GM23338 (cell line): Measurements from ENCODE around the gene UQCC3. TPM values are rescaled to one million over a fixed set of nuclear protein-coding genes. Genes with fewer than 3 reads are reported as not detected.

ENCODE experiments used
- ATAC-seq: fragments of 200-7000 bp; cut with Tn5 transposase; 3 replicates; pipeline ENCODE4 v1.9.1; 2020
- DNase-seq: peaks from one replicate; pipeline ENCODE4 v3.0.0-alpha.2; 2015; ENCODE audit warnings: low spot score
- H2AFZ ChIP-seq: fragments of 200-600 bp; sonication (generic); 2 replicates; pipeline ENCODE4 v1.8.0; 2016; ENCODE audit warnings: antibody characterized with exemption, mild to moderate bottlenecking, moderate library complexity
- H3F3A ChIP-seq: fragments of 200-600 bp; sonication (generic); replicated peaks from 2 replicates; pipeline ENCODE4 v1.8.0; 2017; ENCODE audit warnings: antibody characterized with exemption, mixed run types, low read depth
- H3K27ac ChIP-seq: fragments of 200-600 bp; sonication (generic); 2 replicates; pipeline ENCODE4 v1.6.1; 2016; ENCODE audit warnings: low read depth
- H3K27me3 ChIP-seq: fragments of 200-600 bp; sonication (generic); 2 replicates; pipeline ENCODE4 v1.8.0; 2016; ENCODE audit warnings: mild to moderate bottlenecking, mixed run types, moderate library complexity; ENCODE audit not compliant: insufficient read depth
- H3K36me3 ChIP-seq: fragments of 200-600 bp; sonication (generic); 2 replicates; pipeline ENCODE4 v1.8.0; 2016; ENCODE audit warnings: mild to moderate bottlenecking; ENCODE audit not compliant: insufficient read depth
- H3K4me1 ChIP-seq: fragments of 200-600 bp; sonication (generic); 2 replicates; pipeline ENCODE4 v1.8.0; 2016; ENCODE audit warnings: mild to moderate bottlenecking, moderate library complexity; ENCODE audit not compliant: insufficient read depth
- H3K4me2 ChIP-seq: fragments of 200-600 bp; sonication (generic); 2 replicates; pipeline ENCODE4 v1.7.1; 2017; ENCODE audit warnings: mixed run types
- H3K4me3 ChIP-seq: fragments of 200-600 bp; sonication (generic); 2 replicates; pipeline ENCODE4 v1.6.1; 2016; ENCODE audit warnings: mixed run types
- H3K79me2 ChIP-seq: fragments of 200-600 bp; sonication (generic); replicated peaks from 2 replicates; pipeline ENCODE4 v1.8.0; 2017; ENCODE audit warnings: mild to moderate bottlenecking; ENCODE audit not compliant: insufficient read depth
- H3K9me2 ChIP-seq: fragments of 200-600 bp; sonication (generic); 2 replicates; pipeline ENCODE4 v1.8.0; 2017; ENCODE audit not compliant: insufficient read depth
- H4K20me1 ChIP-seq: fragments of 200-600 bp; sonication (generic); replicated peaks from 2 replicates; pipeline ENCODE4 v1.8.0; 2017; ENCODE audit warnings: mild to moderate bottlenecking; ENCODE audit not compliant: insufficient read depth
- H3K27ac Mint-ChIP-seq: 2 replicates; pipeline ENCODE4 v1.8.0; 2020; ENCODE audit warnings: inconsistent platforms, mild to moderate bottlenecking, moderate library complexity, mixed read lengths
- H3K27me3 Mint-ChIP-seq: 3 replicates; pipeline ENCODE4 v1.8.0; 2022; ENCODE audit warnings: low read depth, mild to moderate bottlenecking, moderate library complexity, mixed read lengths, inconsistent platforms; ENCODE audit not compliant: insufficient read depth, poor library complexity
- H3K36me3 Mint-ChIP-seq: 3 replicates; pipeline ENCODE4 v1.8.0; 2021; ENCODE audit warnings: low read depth, mild to moderate bottlenecking, inconsistent platforms, moderate library complexity, mixed read lengths
- H3K4me1 Mint-ChIP-seq: 3 replicates; pipeline ENCODE4 v1.8.0; 2020; ENCODE audit warnings: mild to moderate bottlenecking, inconsistent platforms, mixed read lengths
- H3K4me3 Mint-ChIP-seq: 3 replicates; pipeline ENCODE4 v1.8.0; 2021; ENCODE audit warnings: moderate library complexity, mild to moderate bottlenecking, inconsistent platforms, mixed read lengths
- H3K9me3 Mint-ChIP-seq: 3 replicates; pipeline ENCODE4 v1.8.0; 2020; ENCODE audit warnings: moderate library complexity, mild to moderate bottlenecking, inconsistent platforms, mixed read lengths
- CTCF ChIP-seq, 2 experiments: fragments of 200-600 bp in 1 of 2; sonication (generic) in 1 of 2; conservative IDR thresholded peaks; 2 replicates each; pipeline versions ENCODE4 v1.5.1 to v1.6.1; 2016 to 2017; ENCODE audit warnings: antibody characterized with exemption in 2 of 2, low read depth in 2 of 2, mild to moderate bottlenecking in 2 of 2, moderate library complexity in 1 of 2
- ETS1 ChIP-seq: IDR thresholded peaks from 2 replicates; pipeline ENCODE4 v1.6.1; 2016; ENCODE audit warnings: antibody characterized with exemption
- EZH2 ChIP-seq: fragments of 200-600 bp; sonication (generic); IDR thresholded peaks from one replicate; pipeline ENCODE4 v1.8.0; 2017; ENCODE audit warnings: antibody characterized with exemption, mild to moderate bottlenecking, low read depth; ENCODE audit not compliant: unreplicated experiment
- EZH2phosphoT487 ChIP-seq: fragments of 200-600 bp; sonication (generic); IDR thresholded peaks from one replicate; pipeline ENCODE4 v1.8.1; 2018; ENCODE audit warnings: antibody characterized with exemption; ENCODE audit not compliant: unreplicated experiment
- JUNB ChIP-seq: IDR thresholded peaks from one replicate; pipeline ENCODE4 v1.6.1; 2016; ENCODE audit warnings: antibody characterized with exemption; ENCODE audit not compliant: unreplicated experiment
- NANOG ChIP-seq: IDR thresholded peaks from 2 replicates; pipeline ENCODE4 v1.6.1; 2016; ENCODE audit warnings: antibody characterized with exemption, borderline replicate concordance
- POLR2AphosphoS5 ChIP-seq: IDR thresholded peaks from 2 replicates; pipeline ENCODE4 v1.6.1; 2016; ENCODE audit warnings: antibody characterized with exemption, low read depth
- REST ChIP-seq: IDR thresholded peaks from one replicate; pipeline ENCODE4 v1.6.1; 2018; ENCODE audit warnings: antibody characterized with exemption; ENCODE audit not compliant: unreplicated experiment
- STAT1 ChIP-seq: IDR thresholded peaks from one replicate; pipeline ENCODE4 v1.6.1; 2016; ENCODE audit warnings: antibody characterized with exemption; ENCODE audit not compliant: unreplicated experiment
- ZNF331 ChIP-seq: fragments of 250-450 bp; sonication (Bioruptor Pico); IDR thresholded peaks from 2 replicates; pipeline ENCODE4 v1.5.0; 2020; ENCODE audit warnings: low read depth, mild to moderate bottlenecking, moderate library complexity
- polyA plus RNA-seq: library from polyadenylated mRNA; unstranded; fragments of >200 nt; fragmentation: Nextera tagmentation; extraction: Ambion mirVana; gene quantifications from 2 replicates; pipeline ENCODE4 v1.2.1, GENCODE V29; 2016
- total RNA-seq: library from RNA; depleted of rRNA; stranded (reverse); fragments of >200 nt; shearing (Covaris generic); gene quantifications from 2 replicates; pipeline ENCODE4 v1.2.3, GENCODE V29; 2014

The UQCC3 gene
- total and polyA plus RNA-seq, 2 experiments from 2014 or later, result 13.0 to 54.7 TPM

DNA sequence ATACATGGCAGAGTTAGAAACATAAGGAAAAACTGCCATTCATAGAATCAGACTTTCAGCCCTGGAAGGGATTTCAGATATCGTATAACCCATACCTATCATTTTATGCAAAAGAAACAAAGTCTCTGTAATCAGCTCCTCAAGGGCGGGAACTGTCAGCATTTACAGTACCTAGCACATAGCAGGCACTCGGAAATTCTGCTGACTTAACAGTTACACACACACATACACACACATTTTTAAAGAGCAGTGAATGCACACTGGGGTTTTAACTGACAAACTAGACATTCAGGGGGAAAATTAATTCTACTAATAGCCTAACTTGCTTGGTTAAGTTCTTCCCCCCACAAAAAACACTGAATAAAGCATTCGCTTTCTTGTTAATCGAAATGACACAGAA, 44.7 kb downstream of the UQCC3 start:
- TF ChIP-seq POLR2AphosphoS5 (no peak), ZNF331 (CRISPR knock-in tag) (no peak), STAT1 (no peak), EZH2 (no peak), JUNB (no peak)
- no peak overlapping the region for H2AFZ ChIP-seq
- no peaks in the 10 kb centered on the region for H3K27me3 Mint-ChIP-seq
- H3K4me3 Mint-ChIP-seq, result no peak overlapping the region; the same call in 2 of the 3 replicates
- H3K27ac Mint-ChIP-seq, result peak overlapping the region; percentile 24; the same call in 1 of the 2 replicates
- H3K4me1 Mint-ChIP-seq, result peaks cover 47% of the 10 kb centered on the region
- H3F3A ChIP-seq, result peaks cover 64% of the 10 kb centered on the region
- no peaks in the 10 kb centered on the region for H3K9me3 Mint-ChIP-seq
- peaks cover 82% of the 10 kb centered on the region for H3K36me3 ChIP-seq
- no peak overlapping the region for H3K4me2 ChIP-seq
- no peaks in the 10 kb centered on the region for H3K27me3 ChIP-seq
- H3K9me2 ChIP-seq, result no peaks in the 10 kb centered on the region
- peaks cover 95% of the 10 kb centered on the region for H3K36me3 Mint-ChIP-seq
- DNase-seq (no peak), ATAC-seq (no peak)
- no peak overlapping the region for H3K4me3 ChIP-seq
- H3K27ac ChIP-seq, result no peak overlapping the region
- peaks cover 3% of the 10 kb centered on the region; the same call in 1 of the 2 replicates for H3K4me1 ChIP-seq
- H3K79me2 ChIP-seq, result peaks cover 34% of the 10 kb centered on the region
- peaks cover 21% of the 10 kb centered on the region for H4K20me1 ChIP-seq

- Mint-ChIP-seq H3K4me1 (peaks cover 47% of the 10 kb centered on the region), H3K4me3 (no peak overlapping the region), H3K27ac (no peak overlapping the region), H3K9me3 (no peaks in the 10 kb centered on the region), H3K36me3 (peaks cover 95% of the 10 kb centered on the region), H3K27me3 (no peaks in the 10 kb centered on the region)
- H3F3A ChIP-seq, result peaks cover 60% of the 10 kb centered on the region
- ATAC-seq (no peak), DNase-seq (no peak)
- H3K79me2 ChIP-seq, result peaks cover 37% of the 10 kb centered on the region
- H3K4me2 ChIP-seq, result no peak overlapping the region
- no peaks in the 10 kb centered on the region for H3K9me2 ChIP-seq
- no peak overlapping the region for H3K27ac ChIP-seq
- H3K4me3 ChIP-seq, result no peak overlapping the region
- H3K27me3 ChIP-seq, result no peaks in the 10 kb centered on the region
- H3K4me1 ChIP-seq, result peaks cover 3% of the 10 kb centered on the region; the same call in 1 of the 2 replicates
- H4K20me1 ChIP-seq, result peaks cover 24% of the 10 kb centered on the region
- no peak overlapping the region for H2AFZ ChIP-seq
- H3K36me3 ChIP-seq, result peaks cover 88% of the 10 kb centered on the region
- TF ChIP-seq STAT1 (no peak), REST (no peak), ZNF331 (CRISPR knock-in tag) (no peak), CTCF (conservative IDR thresholded peaks at IDR 0.05; ENCODE audit: low read depth in 2 of 2) (no peak), ETS1 (no peak), NANOG (no peak), EZH2 (no peak), EZH2phosphoT487 (no peak), JUNB (no peak), POLR2AphosphoS5 (no peak)
Observed at GRCh38 chr11:62716816-62717215, 45.3 kb downstream of the UQCC3 start.
